Measurements from ENCODE around the gene ZSCAN22. TPM values are rescaled to one million over a fixed set of nuclear protein-coding genes. Genes with fewer than 3 reads are reported as not detected.

ZSCAN22 gene
- total and polyA plus RNA-seq, 2 of the 4 experiments (the other 2 are of a cell fraction) = 2.2 to 2.5 TPM

DNA sequence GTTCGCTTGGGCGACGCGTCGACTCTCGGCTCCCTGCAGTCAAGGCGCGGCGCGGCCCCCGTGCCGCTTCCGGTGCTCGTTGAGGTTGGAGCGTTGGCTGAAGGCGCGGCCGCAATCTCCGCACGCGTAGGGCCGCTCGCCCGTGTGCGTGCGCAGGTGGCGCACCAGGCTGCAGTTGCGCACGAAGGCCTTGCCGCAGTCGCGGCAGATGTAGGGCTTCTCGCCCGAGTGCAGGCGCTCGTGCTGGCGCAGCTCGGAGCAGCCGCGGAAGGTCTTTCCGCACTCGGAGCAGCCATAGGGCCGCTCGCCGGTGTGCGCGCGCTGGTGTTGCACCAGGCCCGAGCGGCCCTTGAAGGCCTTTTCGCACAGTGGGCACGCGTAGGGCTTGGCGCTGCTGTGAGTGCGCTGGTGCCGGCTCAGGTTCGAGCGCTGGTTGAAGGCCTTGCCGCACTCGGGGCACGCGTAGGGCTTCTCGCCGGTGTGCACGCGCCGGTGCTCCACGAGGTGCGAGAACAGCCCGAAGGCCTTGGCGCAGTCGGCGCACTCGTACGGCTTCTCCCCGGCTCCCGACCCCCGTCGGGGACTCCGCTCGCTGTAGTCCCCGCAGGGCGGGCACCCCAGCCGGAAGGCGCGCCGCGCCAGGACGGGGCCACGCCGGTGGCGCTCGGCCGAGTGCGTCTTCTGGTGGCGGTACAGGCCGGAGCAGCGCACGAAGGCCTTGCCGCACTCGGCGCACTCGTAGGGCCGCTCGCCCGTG is 41.1 kb downstream of the ZSCAN22 start (continued):
- TF ChIP-seq BHLHE40 (IDR thresholded peaks at IDR 0.05; ENCODE audit: low read depth, low read length) = no peak

DNA sequence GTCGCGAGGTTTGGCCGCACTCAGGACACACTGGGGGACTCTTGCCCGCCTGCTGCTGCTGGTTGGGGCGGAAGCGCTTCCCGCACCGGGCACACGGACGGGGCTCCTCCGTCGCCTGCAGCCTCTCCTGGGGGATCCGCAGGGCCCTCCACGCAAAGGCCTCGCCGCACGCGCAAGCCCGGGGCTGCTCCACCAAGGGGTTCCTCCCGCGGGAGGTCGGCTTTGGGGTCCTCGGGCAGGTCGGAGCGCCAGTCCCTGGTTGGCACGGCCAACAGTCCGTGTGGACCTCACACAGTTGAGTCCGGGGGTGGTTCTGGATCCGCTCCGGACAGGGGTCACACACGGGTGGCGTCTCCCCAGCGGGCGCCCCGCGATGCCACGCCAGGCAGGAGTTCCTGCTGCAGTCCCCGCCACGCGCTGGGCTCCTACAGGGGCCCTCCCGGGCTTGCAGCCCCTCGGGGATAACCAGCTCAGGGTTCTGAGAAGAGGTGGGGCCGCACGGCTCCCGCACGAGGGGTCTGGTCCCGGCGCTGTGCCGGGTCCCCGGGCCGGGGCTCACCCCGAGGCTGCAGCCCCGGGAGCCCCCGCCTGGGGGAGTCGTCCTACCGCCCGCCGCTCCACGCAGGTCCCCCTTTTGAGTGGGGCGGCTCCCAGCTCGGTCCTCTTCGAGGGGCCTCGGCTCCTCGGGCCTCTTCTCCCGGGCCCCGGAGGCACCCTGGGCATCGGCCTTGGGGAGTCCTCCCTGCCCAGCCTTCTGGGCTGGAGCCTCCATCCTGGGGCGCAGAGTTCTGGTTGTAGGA is 42.0 kb downstream of the ZSCAN22 start:
- Histone ChIP-seq H3K9me3 (ENCODE audit: control insufficient read depth, insufficient read depth, low read length) (peaks cover 3% of the 10 kb centered on the region; the same call in 1 of the 2 replicates), H2BK5ac (ENCODE audit: low read depth, low read length, poor library complexity, severe bottlenecking) (no peak overlapping the region), H3K36me3 (ENCODE audit: control insufficient read depth, insufficient read depth, low read length) (no peaks in the 10 kb centered on the region), H4K20me1 (ENCODE audit: insufficient read depth, low read length) (no peaks in the 10 kb centered on the region), H3K9me1 (ENCODE audit: insufficient read depth, low read length) (no peaks in the 10 kb centered on the region), H3K79me1 (ENCODE audit: low read depth in 1 of 2, low read length in 2 of 2) (no peaks in the 10 kb centered on the region), H2AK5ac (ENCODE audit: low read depth, low read length) (no peak overlapping the region), H3K4me2 (ENCODE audit: low read depth, low read length) (no peak overlapping the region), H3K56ac (ENCODE audit: extremely low read depth, insufficient read depth, low read length) (no peak overlapping the region), H3K27ac (ENCODE audit: insufficient read depth, low read length) (no peak overlapping the region), H3K9ac (ENCODE audit: low read depth, low read length) (no peak overlapping the region), H4K5ac (ENCODE audit: low read depth, low read length) (no peak overlapping the region), H4K8ac (ENCODE audit: low read depth in 2 of 2, low read length in 2 of 2) (no peak overlapping the region), H2BK120ac (ENCODE audit: low read depth, low read length) (no peak overlapping the region), H4K91ac (ENCODE audit: insufficient read depth, low read depth, low read length) (no peak overlapping the region), H2AK9ac (replicated peaks; ENCODE audit: low read depth, low read length, poor library complexity) (no peak overlapping the region), H2BK20ac (ENCODE audit: low read depth, low read length) (no peak overlapping the region), H3K4me1 (ENCODE audit: control insufficient read depth, insufficient read depth, low read length) (no peaks in the 10 kb centered on the region), H2AFZ (replicated peaks; ENCODE audit: low read length, poor library complexity) (no peak overlapping the region), H3K18ac (ENCODE audit: low read depth, low read length) (no peak overlapping the region), H3K23ac (ENCODE audit: low read depth, low read length) (no peak overlapping the region), H2BK15ac (ENCODE audit: low read depth, low read length) (no peak overlapping the region), H3K27me3 (ENCODE audit: control insufficient read depth, insufficient read depth, low read length) (no peaks in the 10 kb centered on the region), H3K14ac (replicated peaks; ENCODE audit: low read depth, low read length) (no peak overlapping the region), H3K4ac (ENCODE audit: low read depth, low read length) (no peak overlapping the region), H3K4me3 (ENCODE audit: insufficient read depth, low read depth, low read length) (no peak overlapping the region)
- ChIA-PET POLR2A (ENCODE audit: unreplicated experiment) (no interaction called here), CTCF (no interaction called here)
- in situ Hi-C loops (cut with MboI; ENCODE audit: low sequenced_read_pairs) (no loop called here), dilution Hi-C loops (cut with HindIII; ENCODE audit: low sequenced_read_pairs, unreplicated experiment) (no loop called here), intact Hi-C loops (cut with micrococcal nuclease) (no loop called here)
- WGBS, 2 experiments (ENCODE audit: extremely low coverage in 2 of 2, insufficient read length in 1 of 2) = 80% methylated on average over 40 of the region's 68 CpGs; no CpG with 5 or more reads in 1 of the 2 experiments
- ATAC-seq (ENCODE audit: low read depth) (no peak), DNase-seq (no peak)
- BruUV-seq (replicated peaks) = no TSS peak
- TF ChIP-seq, protein P1, sequence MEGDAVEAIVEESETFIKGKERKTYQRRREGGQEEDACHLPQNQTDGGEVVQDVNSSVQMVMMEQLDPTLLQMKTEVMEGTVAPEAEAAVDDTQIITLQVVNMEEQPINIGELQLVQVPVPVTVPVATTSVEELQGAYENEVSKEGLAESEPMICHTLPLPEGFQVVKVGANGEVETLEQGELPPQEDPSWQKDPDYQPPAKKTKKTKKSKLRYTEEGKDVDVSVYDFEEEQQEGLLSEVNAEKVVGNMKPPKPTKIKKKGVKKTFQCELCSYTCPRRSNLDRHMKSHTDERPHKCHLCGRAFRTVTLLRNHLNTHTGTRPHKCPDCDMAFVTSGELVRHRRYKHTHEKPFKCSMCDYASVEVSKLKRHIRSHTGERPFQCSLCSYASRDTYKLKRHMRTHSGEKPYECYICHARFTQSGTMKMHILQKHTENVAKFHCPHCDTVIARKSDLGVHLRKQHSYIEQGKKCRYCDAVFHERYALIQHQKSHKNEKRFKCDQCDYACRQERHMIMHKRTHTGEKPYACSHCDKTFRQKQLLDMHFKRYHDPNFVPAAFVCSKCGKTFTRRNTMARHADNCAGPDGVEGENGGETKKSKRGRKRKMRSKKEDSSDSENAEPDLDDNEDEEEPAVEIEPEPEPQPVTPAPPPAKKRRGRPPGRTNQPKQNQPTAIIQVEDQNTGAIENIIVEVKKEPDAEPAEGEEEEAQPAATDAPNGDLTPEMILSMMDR (conservative IDR thresholded peaks at IDR 0.05; ENCODE audit: low read depth, low read length) = no peak
- TF ChIP-seq RFX5 (IDR thresholded peaks at IDR 0.05; ENCODE audit: low read depth, low read length) (no peak), BHLHE40 (IDR thresholded peaks at IDR 0.05; ENCODE audit: low read depth, low read length) (no peak), POLR2A (IDR thresholded peaks at IDR 0.05; ENCODE audit: low read depth, low read length) (no peak), NFE2L2 (IDR thresholded peaks at IDR 0.05; ENCODE audit: low read depth, low read length) (no peak), MXI1 (IDR thresholded peaks at IDR 0.05; ENCODE audit: borderline replicate concordance, low read depth, low read length) (no peak), MAFK (IDR thresholded peaks at IDR 0.05; ENCODE audit: low read depth, low read length) (no peak), MAZ (IDR thresholded peaks at IDR 0.05; ENCODE audit: borderline replicate concordance, low read depth, low read length) (no peak), CHD1 (IDR thresholded peaks at IDR 0.05; ENCODE audit: low read depth, low read length) (no peak)
- TF ChIP-seq, protein P2, sequence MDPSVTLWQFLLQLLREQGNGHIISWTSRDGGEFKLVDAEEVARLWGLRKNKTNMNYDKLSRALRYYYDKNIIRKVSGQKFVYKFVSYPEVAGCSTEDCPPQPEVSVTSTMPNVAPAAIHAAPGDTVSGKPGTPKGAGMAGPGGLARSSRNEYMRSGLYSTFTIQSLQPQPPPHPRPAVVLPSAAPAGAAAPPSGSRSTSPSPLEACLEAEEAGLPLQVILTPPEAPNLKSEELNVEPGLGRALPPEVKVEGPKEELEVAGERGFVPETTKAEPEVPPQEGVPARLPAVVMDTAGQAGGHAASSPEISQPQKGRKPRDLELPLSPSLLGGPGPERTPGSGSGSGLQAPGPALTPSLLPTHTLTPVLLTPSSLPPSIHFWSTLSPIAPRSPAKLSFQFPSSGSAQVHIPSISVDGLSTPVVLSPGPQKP (IDR thresholded peaks at IDR 0.05; ENCODE audit: borderline replicate concordance, low read depth, low read length) = no peak
- TF ChIP-seq, protein P3, sequence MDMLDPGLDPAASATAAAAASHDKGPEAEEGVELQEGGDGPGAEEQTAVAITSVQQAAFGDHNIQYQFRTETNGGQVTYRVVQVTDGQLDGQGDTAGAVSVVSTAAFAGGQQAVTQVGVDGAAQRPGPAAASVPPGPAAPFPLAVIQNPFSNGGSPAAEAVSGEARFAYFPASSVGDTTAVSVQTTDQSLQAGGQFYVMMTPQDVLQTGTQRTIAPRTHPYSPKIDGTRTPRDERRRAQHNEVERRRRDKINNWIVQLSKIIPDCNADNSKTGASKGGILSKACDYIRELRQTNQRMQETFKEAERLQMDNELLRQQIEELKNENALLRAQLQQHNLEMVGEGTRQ (IDR thresholded peaks at IDR 0.05; ENCODE audit: low read depth, low read length) = no peak
